Measurements from ENCODE around the gene MACROD1.

Gene MACROD1

DNA sequence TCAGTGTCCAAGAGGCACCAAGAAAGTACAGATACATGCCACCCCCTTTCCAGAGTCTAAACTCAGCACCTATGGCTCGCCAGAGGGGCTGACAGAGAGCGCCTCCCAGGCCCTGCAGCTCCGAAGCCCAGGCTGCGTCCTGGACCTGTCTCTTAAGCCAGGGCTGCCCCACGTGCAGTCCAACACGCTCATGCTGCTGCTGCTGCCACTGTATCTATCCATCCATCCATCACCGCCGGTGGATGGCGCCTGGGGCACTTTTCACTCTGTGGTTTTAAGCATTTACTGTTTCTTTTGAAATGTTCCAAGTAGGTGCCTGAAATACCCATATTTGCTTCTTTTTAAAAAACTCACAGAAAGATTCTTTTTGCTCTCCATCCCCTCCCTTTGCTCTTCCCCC is 41.8 kb downstream of the MACROD1 start:
- Histone ChIP-seq H3K9ac (ENCODE audit: low read depth, low read length) (no peak overlapping the region), H3K9me3 (ENCODE audit: insufficient read depth, low read depth, low read length) (no peaks in the 10 kb centered on the region), H3K27me3 (ENCODE audit: insufficient read depth, low read length) (peaks cover 23% of the 10 kb centered on the region; the same call in 1 of the 2 replicates), H3K4me1 (ENCODE audit: insufficient read depth, low read length) (peaks cover 8% of the 10 kb centered on the region; the same call in 1 of the 2 replicates), H3K27ac (ENCODE audit: low read length) (no peak overlapping the region), H3K36me3 (ENCODE audit: insufficient read depth, low read depth, low read length) (no peaks in the 10 kb centered on the region), H3K4me3 (ENCODE audit: low read length) (no peak overlapping the region)

DNA sequence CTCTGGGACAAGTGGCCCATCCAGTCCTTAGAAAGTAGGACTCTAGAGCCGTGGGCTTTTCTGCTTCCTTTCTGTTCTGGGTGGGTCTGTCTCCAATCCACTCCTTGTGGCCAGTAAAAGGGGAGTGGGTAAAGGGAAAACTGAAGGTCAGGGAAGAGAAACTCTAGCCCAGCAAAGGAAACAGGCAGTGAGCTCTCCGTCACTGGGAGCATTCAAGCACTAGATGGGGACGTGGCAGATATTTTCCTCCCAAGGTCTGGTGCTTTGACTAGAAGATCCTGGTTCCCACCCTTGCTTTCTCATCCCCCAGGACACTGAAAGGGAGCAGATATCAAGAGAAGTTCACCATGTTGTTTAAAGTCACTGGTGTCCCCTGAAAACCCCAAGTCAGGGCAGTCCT is 42.2 kb downstream of the MACROD1 start:
- no peak overlapping the region for H3K4me3 ChIP-seq (ENCODE audit: low read length)
- H3K9ac ChIP-seq (ENCODE audit: low read depth, low read length): no peak overlapping the region
- H3K27ac ChIP-seq (ENCODE audit: low read length): no peak overlapping the region
- no peaks in the 10 kb centered on the region for H3K36me3 ChIP-seq (ENCODE audit: insufficient read depth, low read depth, low read length)
- H3K4me1 ChIP-seq (ENCODE audit: insufficient read depth, low read length): peaks cover 8% of the 10 kb centered on the region; the same call in 1 of the 2 replicates
- H3K27me3 ChIP-seq (ENCODE audit: insufficient read depth, low read length): peaks cover 27% of the 10 kb centered on the region; the same call in 1 of the 2 replicates
- H3K9me3 ChIP-seq (ENCODE audit: insufficient read depth, low read depth, low read length): no peaks in the 10 kb centered on the region

DNA sequence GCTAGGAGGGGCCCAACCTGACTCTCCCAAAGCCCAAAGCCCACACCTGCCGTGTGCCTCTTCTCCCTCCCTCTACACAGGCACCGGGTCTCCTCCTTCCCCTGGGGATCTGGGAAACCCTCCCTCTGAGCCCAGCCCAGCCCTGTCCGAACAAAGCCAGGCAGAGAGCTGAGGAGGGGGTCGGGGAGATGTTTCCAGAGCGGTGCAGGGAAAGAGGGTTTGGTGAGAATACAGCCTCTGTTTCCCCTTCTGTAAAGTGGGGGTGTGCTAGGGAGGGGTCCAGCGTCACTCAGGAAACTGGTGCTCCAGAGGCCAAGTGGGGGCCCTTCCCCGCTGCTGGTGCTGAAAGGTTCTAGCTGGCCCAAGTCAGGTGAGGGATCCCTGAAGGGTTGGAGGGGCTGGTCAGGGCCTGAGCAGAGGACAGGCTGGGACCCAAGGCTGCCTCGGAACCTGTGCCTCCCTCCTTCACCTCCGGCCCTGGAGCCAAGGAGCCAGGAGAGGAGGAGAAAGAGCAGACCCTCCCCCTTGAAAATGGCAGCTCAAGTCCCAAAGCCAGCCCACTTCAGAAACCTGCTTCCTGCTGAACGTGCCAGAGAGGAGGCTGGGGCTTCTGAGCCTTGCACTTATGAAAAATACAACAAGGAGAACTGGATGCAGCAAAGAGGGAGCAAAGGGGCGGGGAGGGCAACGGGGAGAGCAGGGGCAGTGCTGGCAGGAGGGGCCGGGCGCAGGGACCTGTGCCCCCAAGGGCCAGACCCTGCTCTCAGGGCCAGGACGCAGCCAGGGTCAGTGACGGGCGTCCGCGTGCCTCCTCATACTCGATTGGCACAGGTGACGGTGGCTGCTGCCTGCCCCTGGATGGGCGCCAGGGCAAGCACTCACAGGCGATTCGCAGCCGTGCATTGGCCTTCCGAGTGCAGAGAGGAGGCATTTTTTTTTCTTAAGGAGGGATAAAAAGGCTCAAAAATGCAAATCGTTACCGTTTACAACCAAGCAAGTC is 43.2 kb downstream of the MACROD1 start:
- H3K4me1 ChIP-seq (ENCODE audit: insufficient read depth, low read length): peaks cover 8% of the 10 kb centered on the region; the same call in 1 of the 2 replicates
- no peak overlapping the region; the same call in 1 of the 2 replicates for H3K4me3 ChIP-seq (ENCODE audit: low read length)
- no peaks in the 10 kb centered on the region for H3K9me3 ChIP-seq (ENCODE audit: insufficient read depth, low read depth, low read length)
- peaks cover 32% of the 10 kb centered on the region; the same call in 1 of the 2 replicates for H3K27me3 ChIP-seq (ENCODE audit: insufficient read depth, low read length)
- H3K27ac ChIP-seq (ENCODE audit: low read length): no peak overlapping the region
- H3K9ac ChIP-seq (ENCODE audit: low read depth, low read length): peak overlapping the region; percentile 21; the same call in 1 of the 2 replicates
- no peaks in the 10 kb centered on the region for H3K36me3 ChIP-seq (ENCODE audit: insufficient read depth, low read depth, low read length)

DNA sequence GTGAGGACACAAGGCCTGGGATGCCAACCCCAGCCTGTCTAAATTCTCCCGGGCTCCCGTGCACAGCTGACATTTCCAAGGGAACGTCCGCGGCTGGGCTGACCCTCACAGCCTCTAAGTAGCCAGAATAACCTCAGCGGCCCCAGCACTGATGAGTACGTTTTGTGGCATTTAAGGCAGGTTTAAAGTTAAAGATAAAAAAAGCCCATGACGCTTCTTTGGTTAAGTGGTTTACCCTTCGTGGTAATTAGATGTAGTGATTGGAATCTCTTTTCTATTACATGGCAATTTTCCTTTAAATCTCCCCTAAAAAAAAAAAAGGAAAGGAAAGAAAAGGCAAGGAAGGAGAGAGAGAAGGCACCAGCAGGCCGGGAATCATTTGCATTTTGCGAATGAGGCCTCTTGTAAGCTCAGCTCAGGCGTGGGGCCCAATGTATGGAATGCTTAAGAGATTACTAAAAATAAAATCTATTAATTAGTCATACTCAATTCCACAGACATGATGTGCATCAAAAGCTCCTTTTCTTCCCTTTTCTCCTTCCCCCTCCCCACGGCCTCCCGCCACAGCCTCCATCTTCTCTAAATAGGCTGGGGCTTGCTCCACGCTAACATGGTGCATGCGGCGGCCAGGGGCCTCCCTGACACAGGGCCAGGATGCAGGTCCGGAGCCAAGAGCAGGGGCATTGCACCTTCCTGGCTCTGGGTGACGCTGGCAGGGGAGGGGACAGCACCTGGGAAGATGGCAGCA is 44.1 kb downstream of the MACROD1 start:
- Histone ChIP-seq H3K4me3 (ENCODE audit: low read length) (peak overlapping the region; percentile 11; the same call in 1 of the 2 replicates), H3K36me3 (ENCODE audit: insufficient read depth, low read depth, low read length) (no peaks in the 10 kb centered on the region), H3K9ac (ENCODE audit: low read depth, low read length) (peak overlapping the region; percentile 21; the same call in 1 of the 2 replicates), H3K4me1 (ENCODE audit: insufficient read depth, low read length) (peaks cover 8% of the 10 kb centered on the region; the same call in 1 of the 2 replicates), H3K27ac (ENCODE audit: low read length) (no peak overlapping the region), H3K27me3 (ENCODE audit: insufficient read depth, low read length) (peaks cover 34% of the 10 kb centered on the region; the same call in 1 of the 2 replicates), H3K9me3 (ENCODE audit: insufficient read depth, low read depth, low read length) (no peaks in the 10 kb centered on the region)

DNA sequence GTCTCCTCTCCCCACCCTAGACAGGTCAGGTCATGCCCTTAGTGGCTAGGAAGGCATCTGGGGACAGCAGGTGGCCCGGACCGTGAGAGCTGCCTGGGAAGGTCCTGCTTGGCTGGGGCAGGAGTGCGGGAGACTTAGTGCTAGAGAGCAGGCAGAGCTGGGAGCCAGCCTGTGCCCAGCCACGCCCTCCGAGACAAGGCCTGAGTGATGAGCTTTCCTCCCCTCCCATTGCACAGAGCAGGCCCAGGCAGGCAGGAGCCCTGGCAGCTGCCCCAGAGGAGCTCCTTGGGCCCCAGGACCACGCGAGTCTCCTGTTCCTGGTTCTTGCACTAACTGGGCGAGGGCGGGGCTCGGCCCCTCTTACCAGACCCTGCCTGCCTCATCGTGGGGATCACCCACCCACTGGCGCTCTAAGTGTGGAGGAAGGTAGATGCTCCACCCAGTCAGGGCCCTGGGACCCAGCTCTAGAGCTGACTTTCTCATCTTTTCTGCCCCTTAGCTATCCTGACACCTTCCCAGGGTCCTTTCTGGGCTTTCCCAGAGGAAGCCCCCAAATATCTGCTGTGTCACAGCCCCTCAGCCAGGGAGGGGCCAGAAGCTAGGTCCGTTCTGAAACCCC is 44.9 kb downstream of the MACROD1 start:
- Histone ChIP-seq H3K4me1 (ENCODE audit: insufficient read depth, low read length) (peaks cover 8% of the 10 kb centered on the region; the same call in 1 of the 2 replicates), H3K4me3 (ENCODE audit: low read length) (no peak overlapping the region), H3K27me3 (ENCODE audit: insufficient read depth, low read length) (peaks cover 40% of the 10 kb centered on the region; the same call in 1 of the 2 replicates), H3K9me3 (ENCODE audit: insufficient read depth, low read depth, low read length) (no peaks in the 10 kb centered on the region), H3K9ac (ENCODE audit: low read depth, low read length) (no peak overlapping the region), H3K27ac (ENCODE audit: low read length) (no peak overlapping the region), H3K36me3 (ENCODE audit: insufficient read depth, low read depth, low read length) (no peaks in the 10 kb centered on the region)

DNA sequence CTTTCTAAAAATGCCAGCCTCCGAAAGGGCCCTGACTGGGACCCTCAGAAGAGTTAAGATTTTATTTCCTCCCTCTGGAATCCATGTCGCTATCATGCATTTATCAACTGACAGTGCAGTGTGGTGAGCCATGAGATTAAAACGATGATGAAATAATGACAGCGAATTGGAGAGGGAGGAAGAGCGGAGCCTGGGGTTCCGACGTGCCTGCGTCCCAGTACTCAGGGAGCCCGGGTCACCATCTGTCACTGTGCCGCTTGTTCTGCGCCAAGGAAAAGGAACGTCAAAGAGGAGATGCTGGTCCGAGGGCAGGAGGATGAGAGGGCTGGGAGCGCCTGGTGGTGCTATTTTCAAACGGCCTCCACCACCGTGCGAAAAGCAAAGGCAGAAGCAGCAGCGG is 46.2 kb downstream of the MACROD1 start:
- Histone ChIP-seq H3K9me3 (ENCODE audit: insufficient read depth, low read depth, low read length) (no peaks in the 10 kb centered on the region), H3K36me3 (ENCODE audit: insufficient read depth, low read depth, low read length) (no peaks in the 10 kb centered on the region), H3K27me3 (ENCODE audit: insufficient read depth, low read length) (peaks cover 50% of the 10 kb centered on the region), H3K4me3 (ENCODE audit: low read length) (no peak overlapping the region), H3K27ac (ENCODE audit: low read length) (no peak overlapping the region), H3K4me1 (ENCODE audit: insufficient read depth, low read length) (peaks cover 8% of the 10 kb centered on the region; the same call in 1 of the 2 replicates), H3K9ac (ENCODE audit: low read depth, low read length) (no peak overlapping the region)

DNA sequence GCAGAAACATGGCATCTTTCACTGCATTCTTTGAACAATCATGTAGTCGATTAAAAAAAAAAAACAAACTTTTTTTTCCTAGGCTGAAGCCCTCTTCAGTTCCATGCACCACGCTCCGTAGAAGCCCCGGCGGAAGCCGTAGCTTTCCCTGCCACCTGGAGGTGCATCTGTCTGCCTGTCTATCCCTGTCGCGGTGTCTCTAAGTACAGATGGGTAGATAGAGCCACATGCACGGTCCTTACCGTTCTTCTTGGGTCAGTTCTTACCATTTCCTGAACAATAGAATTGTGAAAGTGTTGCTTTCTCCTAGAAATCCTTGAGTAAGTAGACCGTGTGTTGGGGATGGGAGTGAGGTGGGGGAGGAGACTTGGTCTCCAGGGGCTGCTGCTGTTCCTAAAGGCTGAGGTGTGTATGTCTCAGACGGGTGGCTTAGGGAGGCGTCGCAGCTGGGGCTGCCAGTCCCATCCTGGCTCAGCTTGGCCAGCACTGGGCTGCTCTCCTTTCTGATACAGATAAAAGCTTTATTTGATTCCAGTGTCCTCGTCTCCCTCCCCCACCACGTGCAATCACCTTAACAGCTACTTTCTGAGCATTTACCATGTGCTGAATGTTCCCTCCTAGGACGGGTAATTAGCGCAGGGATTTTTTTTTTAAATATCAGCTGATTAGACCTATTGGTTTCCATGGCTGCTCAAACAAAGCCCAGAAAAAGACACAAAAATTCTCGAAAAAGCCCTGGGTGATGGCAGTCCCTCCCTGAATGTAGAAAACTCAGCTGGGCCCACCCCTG is 46.8 kb downstream of the MACROD1 start:
- H3K36me3 ChIP-seq (ENCODE audit: insufficient read depth, low read depth, low read length): no peaks in the 10 kb centered on the region
- no peak overlapping the region for H3K4me3 ChIP-seq (ENCODE audit: low read length)
- no peak overlapping the region for H3K9ac ChIP-seq (ENCODE audit: low read depth, low read length)
- H3K27me3 ChIP-seq (ENCODE audit: insufficient read depth, low read length): peaks cover 53% of the 10 kb centered on the region
- H3K4me1 ChIP-seq (ENCODE audit: insufficient read depth, low read length): peaks cover 8% of the 10 kb centered on the region; the same call in 1 of the 2 replicates
- H3K9me3 ChIP-seq (ENCODE audit: insufficient read depth, low read depth, low read length): no peaks in the 10 kb centered on the region
- H3K27ac ChIP-seq (ENCODE audit: low read length): no peak overlapping the region

DNA sequence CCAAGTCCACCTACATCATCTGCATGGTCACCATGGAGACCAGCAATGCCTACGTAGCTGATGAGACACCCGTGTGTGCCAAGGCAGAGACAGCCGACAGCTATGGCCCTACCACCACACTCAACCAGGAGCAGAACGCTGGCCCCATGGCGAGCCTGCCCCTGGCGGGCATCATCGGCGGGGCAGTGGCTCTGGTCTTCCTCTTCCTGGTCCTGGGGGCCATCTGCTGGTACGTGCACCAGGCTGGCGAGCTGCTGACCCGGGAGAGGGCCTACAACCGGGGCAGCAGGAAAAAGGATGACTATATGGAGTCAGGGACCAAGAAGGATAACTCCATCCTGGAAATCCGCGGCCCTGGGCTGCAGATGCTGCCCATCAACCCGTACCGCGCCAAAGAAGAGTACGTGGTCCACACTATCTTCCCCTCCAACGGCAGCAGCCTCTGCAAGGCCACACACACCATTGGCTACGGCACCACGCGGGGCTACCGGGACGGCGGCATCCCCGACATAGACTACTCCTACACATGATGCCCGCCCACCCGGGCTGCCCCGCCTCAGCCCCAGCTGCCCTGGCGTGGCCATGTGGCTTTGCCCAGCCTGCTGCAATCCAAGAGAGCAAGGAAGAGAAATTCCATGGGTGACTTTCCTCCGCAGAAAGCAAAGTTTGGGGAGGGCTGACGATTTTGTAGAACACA is 48.0 kb downstream of the MACROD1 start:
- H3K9me3 ChIP-seq (ENCODE audit: insufficient read depth, low read depth, low read length): no peaks in the 10 kb centered on the region
- H3K36me3 ChIP-seq (ENCODE audit: insufficient read depth, low read depth, low read length): no peaks in the 10 kb centered on the region
- H3K27me3 ChIP-seq (ENCODE audit: insufficient read depth, low read length): peaks cover 57% of the 10 kb centered on the region
- peaks cover 8% of the 10 kb centered on the region; the same call in 1 of the 2 replicates for H3K4me1 ChIP-seq (ENCODE audit: insufficient read depth, low read length)
- H3K27ac ChIP-seq (ENCODE audit: low read length): no peak overlapping the region
- H3K4me3 ChIP-seq (ENCODE audit: low read length): no peak overlapping the region
- no peak overlapping the region for H3K9ac ChIP-seq (ENCODE audit: low read depth, low read length)

DNA sequence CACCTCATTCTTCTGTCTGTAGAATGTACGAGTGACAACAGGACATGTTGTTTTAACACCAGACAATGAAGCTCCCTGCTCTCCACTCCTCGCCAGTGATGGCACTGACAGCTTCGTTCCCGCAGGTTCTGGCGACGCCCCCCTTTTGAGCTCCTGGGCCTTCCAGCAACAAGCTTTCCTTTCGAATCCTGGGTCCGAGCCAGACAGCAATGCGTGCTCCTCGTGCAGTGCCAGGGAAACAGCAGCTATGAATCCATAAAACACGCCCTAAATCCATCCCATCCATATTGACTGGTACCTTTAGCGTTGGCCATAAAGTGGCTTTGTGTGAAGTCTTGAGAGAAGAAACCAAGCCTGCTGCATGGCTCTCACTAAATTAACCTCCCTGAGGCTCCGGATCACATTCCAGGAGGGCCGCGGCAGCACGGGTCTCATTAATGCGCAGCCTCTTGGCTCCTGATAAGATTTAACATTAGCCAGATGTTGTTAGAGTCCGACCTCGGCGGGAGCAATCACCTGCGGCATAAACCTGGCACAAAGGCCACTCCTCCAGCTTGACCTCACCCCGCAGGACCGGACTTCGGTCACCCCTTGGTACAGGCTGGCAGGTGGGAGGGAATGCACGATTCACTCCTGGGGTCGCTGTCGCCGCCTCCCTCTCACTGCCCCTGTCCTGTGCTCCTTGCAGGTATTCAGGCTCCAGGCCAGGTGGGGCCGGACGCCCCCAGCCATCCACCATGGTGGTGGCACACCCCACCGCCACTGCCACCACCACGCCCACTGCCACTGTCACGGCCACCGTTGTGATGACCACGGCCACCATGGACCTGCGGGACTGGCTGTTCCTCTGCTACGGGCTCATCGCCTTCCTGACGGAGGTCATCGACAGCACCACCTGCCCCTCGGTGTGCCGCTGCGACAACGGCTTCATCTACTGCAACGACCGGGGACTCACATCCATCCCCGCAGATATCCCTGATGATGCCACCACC is 50.1 kb downstream of the MACROD1 start:
- no peaks in the 10 kb centered on the region for H3K4me1 ChIP-seq (ENCODE audit: insufficient read depth, low read length)
- H3K9ac ChIP-seq (ENCODE audit: low read depth, low read length): no peak overlapping the region
- H3K4me3 ChIP-seq (ENCODE audit: low read length): no peak overlapping the region
- H3K36me3 ChIP-seq (ENCODE audit: insufficient read depth, low read depth, low read length): no peaks in the 10 kb centered on the region
- peaks cover 70% of the 10 kb centered on the region for H3K27me3 ChIP-seq (ENCODE audit: insufficient read depth, low read length)
- no peaks in the 10 kb centered on the region for H3K9me3 ChIP-seq (ENCODE audit: insufficient read depth, low read depth, low read length)
- no peak overlapping the region for H3K27ac ChIP-seq (ENCODE audit: low read length)

Data from iPS-20b (cell line).